Adrenal gland (tissue), 5 donors: ENCODE data around the gene RABGGTA.

Experiments used
- POLR2A ChIP-seq, 2 donors: fragments of 450-650 bp; IDR thresholded peaks; one replicate each; pipeline ENCODE4 v1.6.1; 2017; ENCODE audit warnings: antibody characterized with exemption in 2 of 2, mild to moderate bottlenecking in 2 of 2, moderate library complexity in 1 of 2
- TF ChIP-seq, protein P1 (sequence below), 6 experiments: fragments of 450-650 bp in 4 of 6; fragments of 200-600 bp in 2 of 6; sonication (generic) in 1 of 6; IDR thresholded peaks; 1 replicate in 5 of 6; 2 replicates in 1 of 6; pipeline versions ENCODE4 v1.5.1 to v1.8.0; 2016 to 2021; ENCODE audit warnings: antibody characterized with exemption in 6 of 6, mild to moderate bottlenecking in 2 of 6, moderate library complexity in 1 of 6
- donor health status: DM: no; HTN: no; CAD: no.

DNA sequence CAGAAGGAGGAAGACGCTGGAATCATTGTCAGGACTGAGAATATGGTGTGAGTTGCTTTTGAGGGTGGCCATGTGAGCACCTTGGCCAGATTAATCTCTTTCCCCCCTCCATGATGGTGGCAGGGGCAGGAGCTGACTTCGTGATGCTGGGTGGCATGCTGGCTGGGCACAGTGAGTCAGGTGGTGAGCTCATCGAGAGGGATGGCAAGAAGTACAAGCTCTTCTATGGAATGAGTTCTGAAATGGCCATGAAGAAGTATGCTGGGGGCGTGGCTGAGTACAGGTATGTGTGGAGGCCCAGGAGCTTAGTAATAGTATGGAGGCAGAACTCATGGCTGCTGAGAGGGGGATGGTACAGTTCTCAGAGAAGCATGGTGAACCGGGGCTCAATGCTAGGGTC, 33.3 kb downstream of the RABGGTA start:
- TF ChIP-seq, protein P1, sequence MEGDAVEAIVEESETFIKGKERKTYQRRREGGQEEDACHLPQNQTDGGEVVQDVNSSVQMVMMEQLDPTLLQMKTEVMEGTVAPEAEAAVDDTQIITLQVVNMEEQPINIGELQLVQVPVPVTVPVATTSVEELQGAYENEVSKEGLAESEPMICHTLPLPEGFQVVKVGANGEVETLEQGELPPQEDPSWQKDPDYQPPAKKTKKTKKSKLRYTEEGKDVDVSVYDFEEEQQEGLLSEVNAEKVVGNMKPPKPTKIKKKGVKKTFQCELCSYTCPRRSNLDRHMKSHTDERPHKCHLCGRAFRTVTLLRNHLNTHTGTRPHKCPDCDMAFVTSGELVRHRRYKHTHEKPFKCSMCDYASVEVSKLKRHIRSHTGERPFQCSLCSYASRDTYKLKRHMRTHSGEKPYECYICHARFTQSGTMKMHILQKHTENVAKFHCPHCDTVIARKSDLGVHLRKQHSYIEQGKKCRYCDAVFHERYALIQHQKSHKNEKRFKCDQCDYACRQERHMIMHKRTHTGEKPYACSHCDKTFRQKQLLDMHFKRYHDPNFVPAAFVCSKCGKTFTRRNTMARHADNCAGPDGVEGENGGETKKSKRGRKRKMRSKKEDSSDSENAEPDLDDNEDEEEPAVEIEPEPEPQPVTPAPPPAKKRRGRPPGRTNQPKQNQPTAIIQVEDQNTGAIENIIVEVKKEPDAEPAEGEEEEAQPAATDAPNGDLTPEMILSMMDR (IDR thresholded peaks at IDR 0.05), result no peak
- no peak for TF ChIP-seq POLR2A (IDR thresholded peaks at IDR 0.05)
